Measurements from ENCODE around the gene SNX25. TPM values are rescaled to one million over a fixed set of nuclear protein-coding genes. Genes with fewer than 3 reads are reported as not detected.

The SNX25 gene
- total and polyA plus RNA-seq, 2 donors (not counting 1 experiment from before 2014, with no cell fraction given), result 11.1 to 32.9 TPM

- Histone ChIP-seq H3K27me3 (ENCODE audit: control insufficient read depth, insufficient read depth, low read length) (no peaks in the 10 kb centered on the region), H3K79me2 (ENCODE audit: control insufficient read depth, insufficient read depth, low read length) (no peaks in the 10 kb centered on the region), H3K9ac (ENCODE audit: insufficient read depth, low read length) (no peak overlapping the region), H3K27ac (ENCODE audit: insufficient read depth, low read length) (no peak overlapping the region), H3K4me2 (ENCODE audit: extremely low read depth, insufficient read depth, low read length) (no peak overlapping the region), H3K4me1 (ENCODE audit: control insufficient read depth, extremely low read depth, insufficient read depth, low read length) (no peaks in the 10 kb centered on the region), H4K20me1 (ENCODE audit: control insufficient read depth, extremely low read depth, insufficient read depth, low read length) (no peaks in the 10 kb centered on the region), H2AFZ (ENCODE audit: low read length) (no peak overlapping the region), H3K36me3 (ENCODE audit: control insufficient read depth, insufficient read depth, low read length) (peaks cover 2% of the 10 kb centered on the region), H3K4me3 (replicated peaks in 1 of 4; ENCODE audit: control extremely low read depth in 1 of 4, insufficient read depth in 1 of 4, low read depth in 3 of 4, low read length in 4 of 4) (no peak overlapping the region), H3K9me3 (ENCODE audit: control insufficient read depth, insufficient read depth, low read depth, low read length) (no peaks in the 10 kb centered on the region)
- TF ChIP-seq EZH2 (IDR thresholded peaks at IDR 0.05; ENCODE audit: low read length, missing control alignments) (no peak), CTCF (conservative IDR thresholded peaks at IDR 0.05 in 1 of 2, IDR thresholded peaks at IDR 0.05 in 1 of 2; ENCODE audit: low read depth in 1 of 2, low read length in 2 of 2) (no peak)
- DNase-seq (ENCODE audit: low read depth in 2 of 2), result no peak
Observed at GRCh38 chr4:185370268-185370949, 161.0 kb downstream of the SNX25 start.

GRCh38 chr4:185371702-185372101, 162.3 kb downstream of the SNX25 start:
- no peak overlapping the region for H3K4me2 ChIP-seq (ENCODE audit: extremely low read depth, insufficient read depth, low read length)
- H3K79me2 ChIP-seq (ENCODE audit: control insufficient read depth, insufficient read depth, low read length), result no peaks in the 10 kb centered on the region
- H4K20me1 ChIP-seq (ENCODE audit: control insufficient read depth, extremely low read depth, insufficient read depth, low read length), result no peaks in the 10 kb centered on the region
- H3K4me1 ChIP-seq (ENCODE audit: control insufficient read depth, extremely low read depth, insufficient read depth, low read length), result no peaks in the 10 kb centered on the region
- no peak overlapping the region for H3K9ac ChIP-seq (ENCODE audit: insufficient read depth, low read length)
- TF ChIP-seq EZH2 (IDR thresholded peaks at IDR 0.05; ENCODE audit: low read length, missing control alignments) (no peak), CTCF (conservative IDR thresholded peaks at IDR 0.05 in 1 of 2, IDR thresholded peaks at IDR 0.05 in 1 of 2; ENCODE audit: low read depth in 1 of 2, low read length in 2 of 2) (no peak)
- H3K27ac ChIP-seq (ENCODE audit: insufficient read depth, low read length), result no peak overlapping the region
- H3K9me3 ChIP-seq (ENCODE audit: control insufficient read depth, insufficient read depth, low read depth, low read length), result no peaks in the 10 kb centered on the region
- H3K36me3 ChIP-seq (ENCODE audit: control insufficient read depth, insufficient read depth, low read length), result peaks cover 2% of the 10 kb centered on the region
- DNase-seq (ENCODE audit: low read depth in 2 of 2), result no peak
- H3K4me3 ChIP-seq (replicated peaks in 1 of 4; ENCODE audit: control extremely low read depth in 1 of 4, insufficient read depth in 1 of 4, low read depth in 3 of 4, low read length in 4 of 4), result no peak overlapping the region
- no peak overlapping the region for H2AFZ ChIP-seq (ENCODE audit: low read length)
- no peaks in the 10 kb centered on the region for H3K27me3 ChIP-seq (ENCODE audit: control insufficient read depth, insufficient read depth, low read length)

GRCh38 chr4:185374027-185374426, 164.6 kb downstream of the SNX25 start:
- H3K4me3 ChIP-seq (replicated peaks in 1 of 4; ENCODE audit: control extremely low read depth in 1 of 4, insufficient read depth in 1 of 4, low read depth in 3 of 4, low read length in 4 of 4), result no peak overlapping the region
- no peaks in the 10 kb centered on the region for H3K4me1 ChIP-seq (ENCODE audit: control insufficient read depth, extremely low read depth, insufficient read depth, low read length)
- TF ChIP-seq CTCF (conservative IDR thresholded peaks at IDR 0.05 in 1 of 2, IDR thresholded peaks at IDR 0.05 in 1 of 2; ENCODE audit: low read depth in 1 of 2, low read length in 2 of 2), result no peak
- no peak for TF ChIP-seq EZH2 (IDR thresholded peaks at IDR 0.05; ENCODE audit: low read length, missing control alignments)
- H4K20me1 ChIP-seq (ENCODE audit: control insufficient read depth, extremely low read depth, insufficient read depth, low read length), result no peaks in the 10 kb centered on the region
- no peak overlapping the region for H3K9ac ChIP-seq (ENCODE audit: insufficient read depth, low read length)
- H2AFZ ChIP-seq (ENCODE audit: low read length), result no peak overlapping the region
- no peak overlapping the region for H3K4me2 ChIP-seq (ENCODE audit: extremely low read depth, insufficient read depth, low read length)
- H3K27me3 ChIP-seq (ENCODE audit: control insufficient read depth, insufficient read depth, low read length), result no peaks in the 10 kb centered on the region
- no peak for DNase-seq (ENCODE audit: low read depth in 2 of 2)
- H3K79me2 ChIP-seq (ENCODE audit: control insufficient read depth, insufficient read depth, low read length), result no peaks in the 10 kb centered on the region
- peaks cover 2% of the 10 kb centered on the region for H3K36me3 ChIP-seq (ENCODE audit: control insufficient read depth, insufficient read depth, low read length)
- H3K27ac ChIP-seq (ENCODE audit: insufficient read depth, low read length), result no peak overlapping the region
- H3K9me3 ChIP-seq (ENCODE audit: control insufficient read depth, insufficient read depth, low read depth, low read length), result no peaks in the 10 kb centered on the region
